Keratinocyte (primary cell): Measurements from ENCODE around the gene SMYD3. TPM values are rescaled to one million over a fixed set of nuclear protein-coding genes. Genes with fewer than 3 reads are reported as not detected.
"Not testable (repeated sequence)": the region's sequence is repeated elsewhere in the genome, so short reads cannot be mapped to it uniquely, and the experiment has no call there.

Source experiments
- DNase-seq: peaks from one replicate; pipeline ENCODE4 v3.0.0-alpha.2; 2011; ENCODE audit warnings: low read depth, missing footprints, low spot score
- FAIRE-seq: peaks from 2 replicates; lab custom pipeline; 2011; peaks lifted over from hg19 to GRCh38; lab: Jason Lieb, UNC
- H2AFZ ChIP-seq: 2 replicates; pipeline ENCODE4 v1.6.0; 2012; ENCODE audit warnings: low read length, control low read depth, inconsistent platforms; ENCODE audit not compliant: control insufficient read depth
- H3K27ac ChIP-seq: 2 replicates; pipeline ENCODE4 v1.5.1; 2011; ENCODE audit warnings: low read length; ENCODE audit not compliant: control insufficient read depth, insufficient read depth
- H3K27me3 ChIP-seq: 3 replicates; pipeline ENCODE4 v1.6.0; 2011; ENCODE audit warnings: low read length; ENCODE audit not compliant: control insufficient read depth, insufficient read depth; ENCODE audit errors: extremely low read depth
- H3K36me3 ChIP-seq, 2 experiments: 2 replicates in 1 of 2; 3 replicates in 1 of 2; pipeline ENCODE4 v1.5.1; 2011; ENCODE audit warnings: low read length in 2 of 2, mild to moderate bottlenecking in 1 of 2; ENCODE audit not compliant: control insufficient read depth in 2 of 2, insufficient read depth in 2 of 2; ENCODE audit errors: extremely low read depth in 1 of 2
- H3K4me1 ChIP-seq: 3 replicates; pipeline ENCODE4 v1.5.1; 2011; ENCODE audit warnings: low read length; ENCODE audit not compliant: control insufficient read depth, insufficient read depth; ENCODE audit errors: extremely low read depth
- H3K4me2 ChIP-seq: 3 replicates; pipeline ENCODE4 v1.6.0; 2011; ENCODE audit warnings: low read depth, low read length; ENCODE audit not compliant: control insufficient read depth, insufficient read depth; ENCODE audit errors: extremely low read depth
- H3K4me3 ChIP-seq, 3 experiments: fragments of 200-600 bp in 1 of 3; sonication (generic) in 1 of 3; 2 replicates in 2 of 3; 3 replicates in 1 of 3; pipeline ENCODE4 v1.5.1; 2011 to 2016; ENCODE audit warnings: low read length in 3 of 3, mild to moderate bottlenecking in 3 of 3, control low read depth in 2 of 3, inconsistent platforms in 1 of 3, low read depth in 1 of 3, mixed read lengths in 1 of 3, mixed run types in 1 of 3, moderate library complexity in 1 of 3; ENCODE audit not compliant: control insufficient read depth in 2 of 3, insufficient read depth in 2 of 3; ENCODE audit errors: extremely low read depth in 1 of 3
- H3K79me2 ChIP-seq: 2 replicates; pipeline ENCODE4 v1.6.0; 2012; ENCODE audit warnings: low read length; ENCODE audit not compliant: control insufficient read depth, insufficient read depth
- H3K9ac ChIP-seq: 3 replicates; pipeline ENCODE4 v1.6.0; 2011; ENCODE audit warnings: low read length; ENCODE audit not compliant: control insufficient read depth, insufficient read depth; ENCODE audit errors: extremely low read depth
- H3K9me1 ChIP-seq: 3 replicates; pipeline ENCODE4 v1.6.0; 2011; ENCODE audit warnings: low read length; ENCODE audit not compliant: control insufficient read depth, insufficient read depth; ENCODE audit errors: extremely low read depth
- H3K9me3 ChIP-seq: 2 replicates; pipeline ENCODE4 v1.5.1; 2012; ENCODE audit warnings: low read depth, low read length; ENCODE audit not compliant: control insufficient read depth
- H4K20me1 ChIP-seq: 3 replicates; pipeline ENCODE4 v1.6.0; 2011; ENCODE audit warnings: low read length; ENCODE audit not compliant: control insufficient read depth, insufficient read depth; ENCODE audit errors: extremely low read depth
- EZH2 ChIP-seq: IDR thresholded peaks from one replicate; pipeline ENCODE4 v1.6.1; 2012; ENCODE audit warnings: inconsistent platforms, mild to moderate bottlenecking, low read length, moderate library complexity
- dilution Hi-C: fragments of 300-500 bp; cut with MboI; formaldehyde crosslinking; loops from one replicate; pipeline ENCODE4 v1.7.0; 2020; ENCODE audit warnings: low sequenced_read_pairs; ENCODE audit not compliant: extremely low pct_ligation_motif_present
- polyA plus RNA-seq, 5 experiments: library from polyadenylated mRNA; depleted of rRNA in 3 of 5; stranded (reverse) in 3 of 5; stranded (forward) in 1 of 5; unstranded in 1 of 5; fragments of >200 nt; gene quantifications; 1 replicate in 1 of 5; 2 replicates in 3 of 5; 3 replicates in 1 of 5; pipeline versions ENCODE4 v1.2.1 to v1.2.3, GENCODE V29; 2011 to 2012; ENCODE audit warnings: missing spikeins in 2 of 5, low read depth in 1 of 5, low replicate concordance in 1 of 5
- TF ChIP-seq, protein P1 (sequence below), 3 experiments: IDR thresholded peaks in 1 of 3; conservative IDR thresholded peaks in 1 of 3; optimal IDR thresholded peaks in 1 of 3; 2 replicates in 2 of 3; 3 replicates in 1 of 3; pipeline versions ENCODE3 to v1.5.1; 2011; ENCODE audit warnings: low read length in 3 of 3, mild to moderate bottlenecking in 3 of 3, moderate library complexity in 2 of 3, control low read depth in 1 of 3, inconsistent platforms in 1 of 3; ENCODE audit not compliant: insufficient read depth in 2 of 3; ENCODE audit errors: extremely low read depth in 1 of 3

The SMYD3 gene
- polyA plus RNA-seq, 1 donor (not counting 4 experiments of a cell fraction or from before 2014, with no cell fraction given), result 31.0 TPM

GRCh38 chr1:246074421-246074820, 432.7 kb downstream of the SMYD3 start:
- dilution Hi-C loops, result no loop called here
- H3K27me3 ChIP-seq, result no peaks in the 10 kb centered on the region
- no peak overlapping the region for H3K27ac ChIP-seq
- H2AFZ ChIP-seq, result no peak overlapping the region
- no peaks in the 10 kb centered on the region for H3K36me3 ChIP-seq
- H3K4me2 ChIP-seq, result no peak overlapping the region
- H3K9me1 ChIP-seq, result no peaks in the 10 kb centered on the region
- FAIRE-seq (no peak), DNase-seq (no peak)
- H3K9ac ChIP-seq, result no peak overlapping the region
- H3K9me3 ChIP-seq, result no peaks in the 10 kb centered on the region
- H3K4me3 ChIP-seq, result no peak overlapping the region
- H3K79me2 ChIP-seq, result no peaks in the 10 kb centered on the region
- no peaks in the 10 kb centered on the region for H3K4me1 ChIP-seq
- H4K20me1 ChIP-seq, result no peaks in the 10 kb centered on the region
- TF ChIP-seq, protein P1, sequence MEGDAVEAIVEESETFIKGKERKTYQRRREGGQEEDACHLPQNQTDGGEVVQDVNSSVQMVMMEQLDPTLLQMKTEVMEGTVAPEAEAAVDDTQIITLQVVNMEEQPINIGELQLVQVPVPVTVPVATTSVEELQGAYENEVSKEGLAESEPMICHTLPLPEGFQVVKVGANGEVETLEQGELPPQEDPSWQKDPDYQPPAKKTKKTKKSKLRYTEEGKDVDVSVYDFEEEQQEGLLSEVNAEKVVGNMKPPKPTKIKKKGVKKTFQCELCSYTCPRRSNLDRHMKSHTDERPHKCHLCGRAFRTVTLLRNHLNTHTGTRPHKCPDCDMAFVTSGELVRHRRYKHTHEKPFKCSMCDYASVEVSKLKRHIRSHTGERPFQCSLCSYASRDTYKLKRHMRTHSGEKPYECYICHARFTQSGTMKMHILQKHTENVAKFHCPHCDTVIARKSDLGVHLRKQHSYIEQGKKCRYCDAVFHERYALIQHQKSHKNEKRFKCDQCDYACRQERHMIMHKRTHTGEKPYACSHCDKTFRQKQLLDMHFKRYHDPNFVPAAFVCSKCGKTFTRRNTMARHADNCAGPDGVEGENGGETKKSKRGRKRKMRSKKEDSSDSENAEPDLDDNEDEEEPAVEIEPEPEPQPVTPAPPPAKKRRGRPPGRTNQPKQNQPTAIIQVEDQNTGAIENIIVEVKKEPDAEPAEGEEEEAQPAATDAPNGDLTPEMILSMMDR (optimal IDR thresholded peaks at IDR 0.05 in 1 of 3, IDR thresholded peaks at IDR 0.05 in 1 of 3, conservative IDR thresholded peaks at IDR 0.05 in 1 of 3; ENCODE audit: extremely low read depth in 1 of 3, insufficient read depth in 2 of 3, low read length in 3 of 3), result no peak
- no peak for TF ChIP-seq EZH2

- DNase-seq (no peak), FAIRE-seq (no peak)
- Histone ChIP-seq H3K4me1 (peaks cover 7% of the 10 kb centered on the region), H3K9me3 (no peaks in the 10 kb centered on the region), H3K36me3 (no peaks in the 10 kb centered on the region), H3K9ac (no peak overlapping the region), H2AFZ (no peak overlapping the region), H3K4me2 (no peak overlapping the region), H3K27ac (no peak overlapping the region), H3K9me1 (no peaks in the 10 kb centered on the region), H3K27me3 (no peaks in the 10 kb centered on the region), H4K20me1 (no peaks in the 10 kb centered on the region), H3K79me2 (no peaks in the 10 kb centered on the region), H3K4me3 (no peak overlapping the region)
- dilution Hi-C loops, result no loop called here
- no peak for TF ChIP-seq EZH2
These were observed 434.6 kb downstream of the SMYD3 start for GRCh38 chr1:246072456-246072955.

GRCh38 chr1:246071981-246072380, 435.1 kb downstream of the SMYD3 start:
- DNase-seq, H3K27me3 ChIP-seq, dilution Hi-C loops, H3K27ac ChIP-seq, H3K79me2 ChIP-seq, H3K9me3 ChIP-seq, H3K4me2 ChIP-seq, H3K4me1 ChIP-seq, H3K9me1 ChIP-seq, H4K20me1 ChIP-seq, H3K9ac ChIP-seq, H3K4me3 ChIP-seq, H2AFZ ChIP-seq, H3K36me3 ChIP-seq, FAIRE-seq: not testable (repeated sequence)

DNA sequence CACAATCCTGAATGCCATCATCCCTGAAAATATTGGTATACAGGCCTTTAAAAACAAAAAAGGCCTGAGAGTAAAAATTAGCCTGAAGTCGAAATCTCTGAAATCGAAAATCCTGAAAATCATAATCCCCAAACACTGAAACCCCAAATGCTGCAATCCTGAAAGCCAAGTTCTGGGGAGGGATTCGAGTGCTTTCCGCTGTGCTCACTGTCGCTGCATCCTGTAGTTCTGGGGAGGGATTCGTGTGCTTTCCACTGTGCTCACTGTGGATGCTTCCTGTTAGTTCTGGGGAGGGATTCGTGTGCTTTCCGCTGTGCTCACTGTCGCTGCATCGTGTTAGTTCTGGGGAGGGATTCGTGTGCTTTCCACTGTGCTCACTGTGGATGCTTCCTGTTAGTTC, 435.5 kb downstream of the SMYD3 start:
- H3K9me3 ChIP-seq, dilution Hi-C loops, H3K4me3 ChIP-seq, H3K9ac ChIP-seq, H3K27ac ChIP-seq, H3K36me3 ChIP-seq, FAIRE-seq, H3K79me2 ChIP-seq, H3K9me1 ChIP-seq, H3K27me3 ChIP-seq, H3K4me2 ChIP-seq, H3K4me1 ChIP-seq, H4K20me1 ChIP-seq, H2AFZ ChIP-seq, DNase-seq: not testable (repeated sequence)
